ENCODE data around the gene MTG2.

Gene MTG2

DNA sequence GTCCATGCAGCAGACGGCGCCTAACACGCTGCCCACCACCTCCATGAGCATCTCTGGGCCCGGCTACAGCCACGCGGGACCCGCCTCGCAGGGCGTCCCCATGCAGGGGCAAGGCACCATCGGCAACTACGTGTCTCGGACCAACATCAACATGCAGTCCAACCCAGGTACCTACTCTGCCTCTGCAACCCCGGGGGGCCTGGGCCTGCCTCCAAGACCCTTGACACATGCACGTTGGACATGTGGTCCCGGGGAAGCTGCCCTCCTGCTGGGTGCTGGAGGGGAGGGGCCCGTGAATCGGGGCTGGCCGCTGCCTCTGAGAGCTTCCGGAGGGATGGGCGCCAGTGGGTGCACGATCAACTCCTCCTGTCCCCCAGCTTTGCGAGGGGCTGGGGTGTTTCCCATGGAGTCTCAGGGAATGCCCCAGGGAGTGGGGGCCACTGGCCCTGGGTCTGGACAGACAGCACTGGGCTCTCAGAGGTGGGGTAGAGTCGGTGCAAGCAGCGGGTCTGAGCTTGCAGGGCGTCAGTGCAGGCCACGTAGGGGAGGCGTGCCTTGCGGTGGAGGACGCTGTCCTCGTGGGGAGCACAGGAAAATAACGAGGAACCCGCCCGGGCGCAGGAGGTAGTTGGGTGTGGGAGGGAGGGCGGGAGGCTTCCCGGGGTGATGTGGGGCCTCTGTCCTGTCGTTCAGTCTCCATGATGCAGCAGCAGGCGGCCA is 19.9 kb upstream of the MTG2 start:
- DNase-seq (ENCODE audit: low spot score) = no peak

DNA sequence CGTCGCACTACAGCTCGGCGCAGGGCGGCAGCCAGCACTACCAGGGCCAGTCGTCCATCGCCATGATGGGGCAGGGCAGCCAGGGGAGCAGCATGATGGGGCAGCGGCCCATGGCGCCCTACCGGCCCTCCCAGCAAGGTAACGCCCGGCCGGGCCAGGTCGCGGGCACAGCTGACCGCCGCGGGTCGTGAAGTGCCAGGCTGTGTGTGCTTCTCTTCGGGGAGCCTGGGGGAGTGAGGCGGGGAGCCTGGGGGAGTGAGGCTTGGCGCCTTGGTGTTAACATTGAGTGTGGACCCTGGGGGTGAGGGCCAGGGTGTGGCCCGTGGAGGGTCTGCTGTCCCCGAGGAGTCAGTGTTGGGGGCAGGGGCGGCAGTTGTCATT is 19.4 kb upstream of the MTG2 start:
- no peak for DNase-seq (ENCODE audit: low spot score)

DNA sequence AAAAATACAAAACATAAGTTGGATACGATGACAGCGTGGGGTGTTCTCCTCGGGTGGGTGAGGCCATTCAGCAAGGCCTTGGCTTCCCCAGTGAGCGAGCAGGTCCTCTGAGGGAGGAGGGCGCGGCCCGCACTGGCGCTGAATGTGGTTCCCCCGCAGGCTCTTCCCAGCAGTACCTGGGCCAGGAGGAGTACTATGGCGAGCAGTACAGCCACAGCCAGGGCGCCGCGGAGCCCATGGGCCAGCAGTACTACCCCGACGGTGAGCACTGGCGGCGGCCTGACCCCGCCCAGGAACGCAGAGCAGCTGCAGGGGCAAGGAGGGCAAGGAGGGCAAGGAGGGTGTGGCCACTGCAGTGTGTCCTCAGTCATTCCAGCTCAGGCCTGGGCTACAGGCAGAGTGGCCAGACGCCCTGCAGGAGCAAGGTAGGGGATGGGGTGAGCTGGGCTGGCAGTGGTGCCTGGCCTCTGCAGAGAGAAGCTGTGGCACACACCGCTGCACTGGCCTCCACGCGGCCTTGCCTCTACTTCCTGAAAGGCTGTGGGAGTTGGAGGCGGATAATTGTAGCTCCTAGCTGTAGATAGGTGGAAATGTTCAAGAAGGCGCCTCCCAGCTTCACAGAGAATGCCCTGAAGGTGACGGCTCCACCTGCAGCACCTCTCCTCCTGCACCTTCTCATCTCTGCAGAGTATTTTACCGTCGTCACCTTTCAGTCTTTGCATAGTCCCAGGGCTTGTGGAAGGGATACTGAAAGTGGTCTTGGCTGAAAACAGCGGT is 18.7 kb upstream of the MTG2 start:
- DNase-seq (ENCODE audit: low spot score) = no peak

DNA sequence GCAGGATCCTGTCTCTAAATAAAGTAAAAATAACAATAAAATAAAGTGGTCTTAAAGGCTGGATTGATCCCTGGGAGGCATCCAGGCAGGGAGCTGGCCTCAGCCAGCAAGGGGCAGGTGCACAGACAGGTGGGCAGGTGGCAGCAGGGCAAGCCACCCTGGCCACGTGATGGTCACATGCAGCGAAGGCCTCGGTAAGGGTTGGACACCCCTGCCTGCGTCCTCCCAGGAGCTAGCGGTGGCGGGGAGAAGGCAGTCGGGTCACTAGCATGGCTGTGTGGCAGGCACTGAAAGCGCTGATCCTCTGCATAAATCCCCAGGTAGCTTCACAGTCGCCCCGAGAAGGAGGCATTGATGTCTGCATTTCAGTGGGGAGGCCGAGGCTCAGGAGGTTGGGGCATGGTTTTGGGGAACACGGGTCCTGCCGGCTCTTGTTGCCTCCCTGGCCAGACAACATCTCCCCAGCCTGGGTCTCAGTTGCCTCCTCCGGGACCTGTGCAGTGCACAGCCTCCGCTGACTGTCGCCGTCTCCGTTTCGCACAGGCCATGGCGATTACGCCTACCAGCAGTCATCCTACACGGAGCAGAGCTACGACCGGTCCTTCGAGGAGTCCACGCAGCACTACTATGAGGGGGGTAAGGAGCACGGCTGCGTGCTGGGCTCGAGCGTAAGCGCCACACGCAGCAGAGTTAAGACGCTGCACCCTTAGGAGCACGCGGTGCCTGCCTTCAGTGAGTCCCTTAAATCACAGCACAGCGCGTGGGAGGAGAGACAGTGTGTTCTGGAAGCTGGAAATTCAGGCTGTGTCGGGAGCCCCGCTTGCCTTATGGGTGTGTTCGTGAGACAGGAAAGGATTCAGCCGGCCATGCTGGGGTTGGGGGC is 17.7 kb upstream of the MTG2 start:
- no peak for DNase-seq (ENCODE audit: low spot score)

DNA sequence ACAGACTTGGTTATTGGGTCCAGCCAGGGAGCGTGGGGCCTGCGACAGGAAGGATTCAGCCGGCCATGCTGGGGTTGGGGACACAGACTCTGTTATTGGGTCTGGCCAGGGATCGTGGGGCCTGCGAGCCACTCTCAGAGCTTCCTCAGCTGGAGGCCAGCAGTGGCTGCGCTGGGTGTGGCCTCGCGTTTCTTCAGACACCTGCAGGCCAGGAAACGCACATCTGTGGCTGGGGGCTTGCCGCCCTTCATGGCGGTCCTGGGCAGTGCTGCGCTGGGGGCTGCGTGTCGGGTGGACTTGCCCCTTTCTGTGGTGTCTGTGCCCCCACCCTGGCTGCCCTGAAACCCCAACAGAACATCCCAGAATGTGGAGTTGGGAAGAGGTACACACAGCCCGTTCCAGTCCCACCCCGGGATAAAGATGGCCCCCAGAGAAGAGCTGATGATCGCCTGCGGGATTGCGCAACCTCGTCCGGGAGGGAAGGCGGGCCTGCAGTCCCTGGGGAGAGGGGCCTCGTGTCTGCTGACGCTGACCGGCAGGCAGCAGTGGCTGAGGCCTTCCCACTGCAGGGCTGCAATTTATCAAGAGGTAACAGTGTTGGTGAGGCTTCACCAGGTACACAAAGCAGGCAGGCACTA is 16.9 kb upstream of the MTG2 start:
- no peak for DNase-seq (ENCODE audit: low spot score)

DNA sequence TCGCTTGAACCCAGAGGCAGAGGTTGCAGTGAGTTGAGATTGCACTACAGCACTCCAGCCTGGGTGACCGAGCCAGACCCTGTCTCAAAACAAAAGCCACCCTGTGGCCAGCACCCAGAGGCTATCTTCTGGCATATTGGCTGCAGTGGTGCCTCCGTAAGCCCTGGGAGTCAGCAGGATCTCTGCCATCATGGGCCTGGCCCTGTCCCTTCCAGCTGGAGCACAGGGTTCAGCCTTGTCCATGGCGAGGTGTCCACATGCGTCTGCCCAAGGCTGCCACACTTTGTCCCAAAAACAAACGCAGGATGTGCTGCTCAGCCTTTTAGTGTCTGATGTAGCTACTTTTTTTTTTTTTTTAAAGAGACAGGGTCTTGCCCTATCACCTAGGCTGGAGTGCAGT is 15.4 kb upstream of the MTG2 start:
- DNase-seq (ENCODE audit: low spot score) = no peak

DNA sequence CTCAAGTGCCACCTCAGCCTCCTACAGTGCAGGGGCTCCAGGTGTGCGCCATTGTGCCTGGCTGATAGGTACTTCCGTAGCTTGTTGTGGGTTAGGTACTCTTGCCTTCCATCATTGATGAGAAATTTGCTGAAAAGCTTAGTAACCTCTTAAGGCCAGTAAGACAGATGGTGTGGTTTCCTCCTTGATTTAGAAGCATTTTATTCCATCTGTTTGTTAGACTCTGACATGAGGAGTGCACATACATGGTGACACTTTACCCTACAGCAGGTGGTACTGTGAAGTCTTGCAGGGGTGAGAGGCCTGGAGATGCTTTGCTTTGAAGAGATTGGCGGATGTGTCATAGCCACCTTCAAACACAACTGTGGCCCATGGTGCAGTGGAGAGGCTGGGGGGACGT is 14.8 kb upstream of the MTG2 start:
- DNase-seq (ENCODE audit: low spot score) = no peak

DNA sequence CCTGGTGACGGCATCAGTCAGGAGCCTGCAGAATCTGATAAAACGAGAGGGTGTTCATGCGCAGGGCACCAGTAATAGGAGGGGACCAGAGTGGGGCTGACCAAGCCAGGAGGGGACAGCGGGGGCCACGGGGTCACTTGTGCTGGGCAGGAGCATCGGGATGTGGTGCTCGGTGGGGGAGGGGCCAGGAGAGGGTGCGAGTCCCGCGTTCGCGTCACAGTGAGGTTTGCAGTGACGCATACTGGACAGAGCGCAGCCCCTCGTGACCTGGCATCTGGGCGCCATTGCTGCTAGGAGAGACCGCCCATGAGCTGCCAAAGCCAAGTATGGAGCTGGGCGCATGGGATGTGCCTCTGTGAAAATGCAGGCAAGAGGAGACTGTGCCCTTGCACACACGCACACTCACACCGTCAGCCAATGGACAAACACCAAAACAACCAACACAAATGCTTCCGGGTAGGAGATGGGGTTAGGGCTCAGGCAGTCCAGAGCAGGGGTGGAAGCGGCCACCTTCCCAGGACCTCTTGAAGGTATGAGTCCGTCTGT is 13.9 kb upstream of the MTG2 start:
- no peak for DNase-seq (ENCODE audit: low spot score)

DNA sequence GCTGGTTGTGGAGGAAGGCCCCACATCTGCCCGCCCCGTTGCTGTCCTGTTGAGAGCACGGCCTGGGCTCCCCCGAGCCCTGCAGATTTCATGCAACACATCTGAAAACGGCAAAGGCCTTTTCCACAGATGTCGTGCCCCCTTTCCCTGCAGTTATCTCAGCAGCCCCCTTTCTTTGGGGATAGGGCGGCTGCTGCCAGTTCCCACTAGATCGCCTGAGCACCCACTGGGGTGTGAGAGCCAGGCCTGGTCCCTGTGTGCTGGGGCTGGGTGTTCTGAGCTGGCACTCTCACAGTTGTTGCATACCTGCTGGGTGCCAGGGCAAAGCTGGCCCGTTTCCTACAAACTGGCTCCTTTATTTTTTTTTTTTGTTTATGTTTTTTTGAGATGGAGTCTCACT is 12.3 kb upstream of the MTG2 start:
- no peak for DNase-seq (ENCODE audit: low spot score)

DNA sequence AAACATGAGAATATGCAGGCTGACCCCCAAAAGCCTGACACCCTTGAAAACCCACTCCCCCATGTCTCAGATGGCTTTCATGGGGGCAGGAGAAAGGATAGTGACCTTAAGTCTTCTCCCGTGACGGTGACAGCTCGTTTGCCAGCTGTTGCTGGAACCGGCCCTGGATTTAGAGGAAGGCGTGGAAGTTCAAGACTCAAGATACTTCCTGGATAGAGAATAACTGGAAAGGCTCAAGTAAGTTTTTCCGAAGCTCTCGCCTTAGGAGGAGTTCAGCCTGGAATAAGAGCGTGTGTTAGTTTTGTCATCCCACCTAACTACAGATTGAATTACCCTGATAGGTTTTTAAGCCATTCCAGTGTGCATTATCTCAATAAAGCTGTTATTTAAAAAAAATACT is 11.6 kb upstream of the MTG2 start:
- DNase-seq (ENCODE audit: low spot score) = no peak

DNA sequence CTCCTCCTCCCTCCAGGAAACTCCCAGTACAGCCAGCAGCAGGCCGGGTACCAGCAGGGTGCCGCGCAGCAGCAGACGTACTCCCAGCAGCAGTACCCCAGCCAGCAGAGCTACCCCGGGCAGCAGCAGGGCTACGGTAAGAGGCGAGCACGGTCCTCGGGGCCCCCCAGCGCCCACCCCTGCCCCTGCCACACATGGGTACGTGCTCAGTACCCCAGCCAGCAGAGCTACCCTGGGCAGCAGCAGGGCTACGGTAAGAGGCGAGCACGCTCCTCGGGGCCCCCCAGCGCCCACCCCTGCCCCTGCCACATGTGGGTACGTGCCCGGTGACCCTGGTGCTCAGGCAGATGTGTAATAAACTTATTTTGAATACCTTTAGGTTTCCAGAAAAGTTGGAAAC is 10.2 kb upstream of the MTG2 start:
- no peak for DNase-seq (ENCODE audit: low spot score)

DNA sequence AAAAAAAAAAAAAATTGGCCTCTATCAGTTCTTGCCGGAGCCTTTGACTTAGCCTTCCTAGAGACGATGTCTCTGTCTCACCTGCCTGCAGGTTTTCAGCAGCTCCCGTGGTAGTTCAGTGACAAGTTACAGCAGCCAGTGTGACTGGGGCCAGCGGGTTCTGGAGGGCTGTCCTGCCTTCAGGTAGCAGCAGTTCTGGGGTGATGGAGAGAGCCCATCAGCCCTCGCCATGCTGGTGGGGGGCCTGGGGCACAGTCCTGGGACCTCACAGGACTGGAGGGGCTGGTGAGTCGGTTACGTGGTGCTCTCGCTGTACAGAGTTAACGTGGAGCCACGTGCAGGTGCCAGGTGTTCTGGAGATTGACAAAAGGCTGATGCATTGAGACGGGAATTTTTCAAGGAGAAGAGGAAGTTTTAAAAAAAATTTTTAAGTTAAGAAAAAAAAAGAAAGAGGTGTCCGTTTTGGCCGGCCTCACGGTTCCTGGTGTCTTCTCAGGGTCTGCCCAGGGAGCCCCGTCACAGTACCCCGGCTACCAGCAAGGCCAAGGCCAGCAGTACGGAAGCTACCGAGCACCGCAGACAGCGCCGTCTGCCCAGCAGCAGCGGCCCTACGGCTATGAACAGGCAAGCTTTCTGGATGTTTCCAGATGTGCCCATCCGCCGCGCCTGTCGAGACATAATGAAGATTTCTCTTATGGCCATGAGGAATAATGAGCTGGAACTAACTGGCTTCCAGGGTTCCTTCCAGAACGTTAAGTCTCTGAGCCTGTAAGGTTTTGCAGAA is 8.6 kb upstream of the MTG2 start:
- DNase-seq (ENCODE audit: low spot score) = no peak

DNA sequence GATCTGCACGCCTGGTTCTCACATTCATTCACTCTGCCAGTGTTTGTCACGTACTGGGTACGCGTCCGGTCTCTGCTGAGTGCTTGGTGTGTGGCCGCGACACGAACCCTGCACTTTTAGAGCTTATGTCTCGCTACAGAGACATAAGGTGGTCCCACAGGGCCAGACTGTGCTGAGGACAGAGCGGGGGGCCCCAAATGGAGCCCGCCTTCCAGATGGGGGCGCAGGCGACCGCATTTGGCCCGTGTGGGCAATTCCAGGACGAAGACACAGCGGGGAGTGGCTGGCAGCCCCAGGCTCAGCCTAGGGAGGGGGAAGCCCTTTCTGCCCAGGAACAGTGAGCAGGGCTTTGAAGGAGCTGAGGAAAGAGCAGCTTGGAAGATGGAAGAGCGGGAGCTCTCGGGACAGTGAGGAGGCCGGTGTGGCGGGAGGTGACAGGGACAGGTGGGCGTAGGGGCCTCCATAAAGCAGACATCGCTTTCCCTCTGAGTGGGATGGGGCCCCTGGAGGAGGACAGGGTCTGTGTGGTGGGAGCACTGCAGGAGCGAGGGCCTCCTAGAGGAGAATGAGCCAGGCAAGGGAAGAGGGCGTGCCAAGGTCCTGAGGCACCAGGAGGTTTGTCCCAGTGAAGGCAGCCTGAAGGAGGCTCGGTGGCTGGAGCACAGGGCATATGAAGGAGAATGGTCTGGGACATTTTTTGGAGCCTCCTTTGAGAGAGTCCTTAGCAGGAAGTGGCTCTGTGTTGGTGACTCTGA is 7.8 kb upstream of the MTG2 start:
- no peak for DNase-seq (ENCODE audit: low spot score)

DNA sequence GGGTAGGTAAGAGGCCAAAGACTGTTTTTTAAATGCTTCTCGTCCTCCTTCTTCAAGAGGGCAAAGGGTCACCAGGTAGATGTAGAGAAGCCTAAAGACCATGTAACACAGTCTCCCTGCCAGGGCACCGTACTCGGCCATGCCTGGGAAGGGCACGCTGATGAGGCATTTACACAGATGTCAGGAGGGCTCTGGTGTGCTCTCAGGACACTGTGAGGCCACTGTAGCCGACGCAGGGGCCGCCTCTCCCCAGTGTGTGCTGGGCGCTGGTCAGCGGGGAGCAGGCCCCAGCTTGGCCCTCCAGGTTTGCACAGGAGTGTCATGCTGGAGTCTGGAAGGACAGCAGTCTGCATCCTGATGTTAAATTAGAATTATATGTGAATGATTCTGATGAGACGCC is 7.1 kb upstream of the MTG2 start:
- DNase-seq (ENCODE audit: low spot score) = no peak

DNA sequence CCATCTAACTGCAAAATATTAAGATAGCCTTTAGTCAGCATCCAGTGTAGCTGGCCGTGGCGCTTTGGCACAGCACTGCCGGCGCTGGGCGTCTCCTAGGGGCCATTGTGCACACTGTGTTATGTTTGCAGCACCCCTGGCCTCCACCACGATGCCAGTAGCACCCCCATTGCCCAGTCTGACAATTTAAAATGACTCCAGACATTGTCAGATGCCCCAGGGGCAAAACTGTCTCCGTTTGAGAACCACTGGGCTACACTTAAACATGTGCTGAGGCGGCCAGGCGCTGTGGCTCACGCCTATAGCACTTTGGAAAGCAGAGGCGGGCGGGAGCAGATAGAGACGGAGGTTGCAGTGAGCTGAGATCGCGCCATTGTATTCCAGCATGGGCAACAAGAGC is 6.0 kb upstream of the MTG2 start:
- DNase-seq (ENCODE audit: low spot score) = no peak

DNA sequence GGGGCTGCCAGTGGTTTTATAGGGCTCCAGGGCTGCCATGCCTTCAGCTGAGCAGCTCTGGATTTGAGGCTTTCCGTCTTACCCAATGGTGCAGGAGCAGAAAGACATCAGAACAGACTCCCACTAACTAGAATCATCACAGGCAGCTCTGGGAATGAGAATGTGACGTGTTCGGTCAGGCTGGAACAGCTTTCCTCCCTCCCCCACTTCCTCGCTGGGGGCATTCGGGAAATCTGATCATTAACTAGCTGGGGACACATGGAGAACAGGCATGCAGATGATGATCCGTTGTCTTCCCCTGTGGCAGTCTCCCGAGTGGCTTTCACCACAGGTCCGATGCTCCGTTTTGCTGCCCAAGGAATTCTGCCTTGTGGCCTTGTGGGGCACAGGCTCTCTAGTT is 5.5 kb upstream of the MTG2 start:
- DNase-seq (ENCODE audit: low spot score) = no peak

DNA sequence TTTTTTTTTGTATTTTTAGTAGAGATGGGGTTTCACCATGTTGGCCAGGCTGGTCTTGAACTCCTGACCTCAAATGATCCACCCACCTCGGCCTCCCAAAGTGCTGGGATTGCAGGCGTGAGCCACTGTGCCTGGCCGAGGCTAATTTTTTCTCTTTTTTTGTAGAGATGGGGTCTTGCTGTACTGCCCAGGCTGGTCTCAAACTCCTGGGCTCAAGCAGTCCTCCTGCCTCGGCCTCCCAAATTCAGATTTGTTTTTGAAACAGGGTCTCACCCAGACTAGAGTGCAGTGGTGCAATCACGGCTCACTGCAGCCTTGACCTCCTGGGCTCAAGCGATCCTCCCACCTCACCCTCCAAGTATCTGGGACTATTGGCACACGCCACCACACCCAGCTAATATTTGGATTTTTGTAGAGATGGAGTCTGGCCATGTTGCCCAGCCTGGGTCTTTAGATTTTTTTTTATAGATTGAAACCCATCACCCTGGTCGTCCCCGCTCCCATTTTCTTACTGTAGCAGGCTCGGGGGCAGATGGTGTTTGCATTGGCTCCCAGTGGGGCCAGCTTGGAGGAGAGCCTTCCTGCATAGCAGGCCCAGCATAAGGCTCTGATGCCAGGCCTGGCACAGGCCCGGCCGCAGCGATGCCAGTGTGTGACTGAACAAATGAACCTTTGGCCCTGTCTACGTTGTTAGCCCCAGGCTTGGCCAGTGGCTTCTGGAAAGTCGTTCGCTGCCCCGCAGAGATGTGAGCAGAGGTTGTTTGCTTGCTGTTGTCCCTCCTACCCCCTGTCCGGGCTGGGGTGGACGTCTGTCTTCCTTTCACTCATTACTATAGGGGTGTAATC is 4.3 kb upstream of the MTG2 start:
- no peak for DNase-seq (ENCODE audit: low spot score)

DNA sequence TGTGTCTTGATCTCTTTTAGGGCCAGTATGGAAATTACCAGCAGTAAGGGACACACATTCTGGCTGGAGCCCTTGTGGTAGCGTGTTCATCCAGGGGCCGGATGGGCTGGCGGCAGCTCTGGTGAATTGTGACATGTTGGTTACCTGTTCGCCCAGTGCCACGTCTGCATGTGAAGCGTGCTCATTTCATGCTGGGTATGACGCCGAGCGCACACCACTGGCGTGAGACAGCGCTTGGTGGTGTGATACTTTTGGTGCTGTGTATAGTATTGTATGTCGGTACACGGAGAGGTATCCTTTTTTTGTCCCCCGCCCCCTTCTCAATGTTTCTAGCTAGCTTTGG is 3.7 kb upstream of the MTG2 start:
- DNase-seq (ENCODE audit: low spot score) = no peak

DNA sequence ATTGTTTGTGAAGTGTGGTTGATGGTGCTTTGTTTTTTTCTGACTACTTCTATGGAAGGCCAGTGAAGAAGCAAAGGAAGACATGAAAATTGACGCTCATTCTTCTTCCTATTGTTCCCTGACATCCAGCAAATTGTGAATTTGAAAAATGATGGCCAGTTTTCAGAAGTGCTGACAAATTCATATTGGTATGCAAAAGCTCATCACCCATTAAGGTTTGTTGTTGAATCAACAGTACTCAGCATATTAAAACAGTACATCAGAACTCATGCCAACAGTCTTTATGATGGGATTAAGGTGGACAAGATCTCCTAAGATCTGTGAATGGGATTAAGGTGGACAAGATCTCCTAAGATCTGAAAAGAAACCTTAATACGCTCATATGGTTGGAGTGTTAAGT is 1.0 kb upstream of the MTG2 start:
- no peak for DNase-seq (ENCODE audit: low spot score)
